Measurements from ENCODE around the gene ECD.

ECD gene

GRCh38 chr10:73205081-73205480 is 37.3 kb upstream of the ECD start:
- H3K36me3 ChIP-seq (replicated peaks; ENCODE audit: low read depth, low read length), result no peaks in the 10 kb centered on the region
- TF ChIP-seq EZH2phosphoT487 (IDR thresholded peaks at IDR 0.05; ENCODE audit: low read depth) (no peak), CTCF (IDR thresholded peaks at IDR 0.05; ENCODE audit: low read depth, low read length) (no peak)

GRCh38 chr10:73190188-73190587 is 22.4 kb upstream of the ECD start:
- H3K4me2 ChIP-seq (ENCODE audit: low read length), result no peak overlapping the region
- H4K20me1 ChIP-seq (ENCODE audit: insufficient read depth, low read length), result no peaks in the 10 kb centered on the region
- H3K9ac ChIP-seq (ENCODE audit: low read length), result no peak overlapping the region
- no peaks in the 10 kb centered on the region for H3K79me2 ChIP-seq (ENCODE audit: low read length)
- H3K27ac ChIP-seq (ENCODE audit: low read length), result no peak overlapping the region
- H3K36me3 ChIP-seq (replicated peaks; ENCODE audit: low read depth, low read length), result no peaks in the 10 kb centered on the region
- no peak overlapping the region for H3K4me3 ChIP-seq (ENCODE audit: low read length)
- no peaks in the 10 kb centered on the region for H3K9me3 ChIP-seq (ENCODE audit: insufficient read depth, low read length)
- TF ChIP-seq EZH2phosphoT487 (IDR thresholded peaks at IDR 0.05; ENCODE audit: low read depth) (no peak), CTCF (IDR thresholded peaks at IDR 0.05; ENCODE audit: low read depth, low read length) (no peak)
- no peak overlapping the region for H2AFZ ChIP-seq (ENCODE audit: low read depth, low read length)
- H3K27me3 ChIP-seq (ENCODE audit: low read depth, low read length), result no peaks in the 10 kb centered on the region
- H3K4me1 ChIP-seq (ENCODE audit: low read length), result no peaks in the 10 kb centered on the region

More at GRCh38 chr10:73205081-73205480, 37.3 kb upstream of the ECD start:
- H3K4me1 ChIP-seq (ENCODE audit: low read length), result no peaks in the 10 kb centered on the region
- no peak overlapping the region for H2AFZ ChIP-seq (ENCODE audit: low read depth, low read length)
- H3K27ac ChIP-seq (ENCODE audit: low read length), result no peak overlapping the region
- H3K4me2 ChIP-seq (ENCODE audit: low read length), result no peak overlapping the region
- no peaks in the 10 kb centered on the region for H3K27me3 ChIP-seq (ENCODE audit: low read depth, low read length)
- no peaks in the 10 kb centered on the region for H4K20me1 ChIP-seq (ENCODE audit: insufficient read depth, low read length)
- H3K4me3 ChIP-seq (ENCODE audit: low read length), result no peak overlapping the region
- no peaks in the 10 kb centered on the region for H3K9me3 ChIP-seq (ENCODE audit: insufficient read depth, low read length)
- no peaks in the 10 kb centered on the region for H3K79me2 ChIP-seq (ENCODE audit: low read length)
- H3K9ac ChIP-seq (ENCODE audit: low read length), result no peak overlapping the region

GRCh38 chr10:73186266-73186665 is 18.5 kb upstream of the ECD start:
- Histone ChIP-seq H3K27ac (ENCODE audit: low read length) (no peak overlapping the region), H3K4me3 (ENCODE audit: low read length) (no peak overlapping the region), H4K20me1 (ENCODE audit: insufficient read depth, low read length) (no peaks in the 10 kb centered on the region), H3K79me2 (ENCODE audit: low read length) (no peaks in the 10 kb centered on the region), H2AFZ (ENCODE audit: low read depth, low read length) (no peak overlapping the region), H3K27me3 (ENCODE audit: low read depth, low read length) (no peaks in the 10 kb centered on the region), H3K4me2 (ENCODE audit: low read length) (no peak overlapping the region), H3K9ac (ENCODE audit: low read length) (no peak overlapping the region), H3K36me3 (replicated peaks; ENCODE audit: low read depth, low read length) (peaks cover 4% of the 10 kb centered on the region), H3K9me3 (ENCODE audit: insufficient read depth, low read length) (no peaks in the 10 kb centered on the region), H3K4me1 (ENCODE audit: low read length) (no peaks in the 10 kb centered on the region)
- TF ChIP-seq CTCF (IDR thresholded peaks at IDR 0.05; ENCODE audit: low read depth, low read length) (no peak), EZH2phosphoT487 (IDR thresholded peaks at IDR 0.05; ENCODE audit: low read depth) (no peak)

GRCh38 chr10:73183667-73184281 is 16.0 kb upstream of the ECD start:
- no peak overlapping the region for H3K27ac ChIP-seq (ENCODE audit: low read length)
- no peak overlapping the region for H2AFZ ChIP-seq (ENCODE audit: low read depth, low read length)

More at GRCh38 chr10:73183667-73184281, 16.0 kb upstream of the ECD start:
- H3K9ac ChIP-seq (ENCODE audit: low read length), result no peak overlapping the region
- H4K20me1 ChIP-seq (ENCODE audit: insufficient read depth, low read length), result no peaks in the 10 kb centered on the region
- H3K36me3 ChIP-seq (replicated peaks; ENCODE audit: low read depth, low read length), result peaks cover 4% of the 10 kb centered on the region
- H3K4me2 ChIP-seq (ENCODE audit: low read length), result no peak overlapping the region
- TF ChIP-seq CTCF (IDR thresholded peaks at IDR 0.05; ENCODE audit: low read depth, low read length), result no peak
- no peak for TF ChIP-seq EZH2phosphoT487 (IDR thresholded peaks at IDR 0.05; ENCODE audit: low read depth)
- H3K4me1 ChIP-seq (ENCODE audit: low read length), result no peaks in the 10 kb centered on the region
- no peaks in the 10 kb centered on the region for H3K27me3 ChIP-seq (ENCODE audit: low read depth, low read length)
- H3K9me3 ChIP-seq (ENCODE audit: insufficient read depth, low read length), result no peaks in the 10 kb centered on the region
- no peaks in the 10 kb centered on the region for H3K79me2 ChIP-seq (ENCODE audit: low read length)
- no peak overlapping the region for H3K4me3 ChIP-seq (ENCODE audit: low read length)

Data from OCI-LY3 (cell line).